ENCODE data around the gene FUT2.

- TF ChIP-seq POLR2A (IDR thresholded peaks at IDR 0.05; ENCODE audit: extremely low read depth, insufficient read length) = no peak
- TF ChIP-seq, protein P1, sequence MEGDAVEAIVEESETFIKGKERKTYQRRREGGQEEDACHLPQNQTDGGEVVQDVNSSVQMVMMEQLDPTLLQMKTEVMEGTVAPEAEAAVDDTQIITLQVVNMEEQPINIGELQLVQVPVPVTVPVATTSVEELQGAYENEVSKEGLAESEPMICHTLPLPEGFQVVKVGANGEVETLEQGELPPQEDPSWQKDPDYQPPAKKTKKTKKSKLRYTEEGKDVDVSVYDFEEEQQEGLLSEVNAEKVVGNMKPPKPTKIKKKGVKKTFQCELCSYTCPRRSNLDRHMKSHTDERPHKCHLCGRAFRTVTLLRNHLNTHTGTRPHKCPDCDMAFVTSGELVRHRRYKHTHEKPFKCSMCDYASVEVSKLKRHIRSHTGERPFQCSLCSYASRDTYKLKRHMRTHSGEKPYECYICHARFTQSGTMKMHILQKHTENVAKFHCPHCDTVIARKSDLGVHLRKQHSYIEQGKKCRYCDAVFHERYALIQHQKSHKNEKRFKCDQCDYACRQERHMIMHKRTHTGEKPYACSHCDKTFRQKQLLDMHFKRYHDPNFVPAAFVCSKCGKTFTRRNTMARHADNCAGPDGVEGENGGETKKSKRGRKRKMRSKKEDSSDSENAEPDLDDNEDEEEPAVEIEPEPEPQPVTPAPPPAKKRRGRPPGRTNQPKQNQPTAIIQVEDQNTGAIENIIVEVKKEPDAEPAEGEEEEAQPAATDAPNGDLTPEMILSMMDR (IDR thresholded peaks at IDR 0.05; ENCODE audit: low read depth, low read length) = no peak
- TF ChIP-seq MAX (IDR thresholded peaks at IDR 0.05; ENCODE audit: low read depth, low read length) = no peak
- no peak for TF ChIP-seq MYC (IDR thresholded peaks at IDR 0.05; ENCODE audit: low read depth, low read length)
Measured at GRCh38 chr19:48737360-48737998, 41.7 kb downstream of the FUT2 start.
